Fibroblast of skin of right quadriceps (primary cell): ENCODE results near the gene SUGCT.

Source experiments
- DNase-seq: peaks from one replicate; pipeline ENCODE4 v3.0.0-alpha.2; 2013

Gene SUGCT

GRCh38 chr7:40418448-40418847, 283.6 kb downstream of the SUGCT start:
- no peak for DNase-seq

GRCh38 chr7:40418983-40419382, 284.2 kb downstream of the SUGCT start:
- peak; percentile 38 for DNase-seq

- no peak for DNase-seq
Observed at GRCh38 chr7:40419806-40420205, 285.0 kb downstream of the SUGCT start.

GRCh38 chr7:40421433-40421832, 286.6 kb downstream of the SUGCT start:
- no peak for DNase-seq

- no peak for DNase-seq
Observed at GRCh38 chr7:40425696-40426095, 290.9 kb downstream of the SUGCT start.

GRCh38 chr7:40428421-40428820, 293.6 kb downstream of the SUGCT start:
- no peak for DNase-seq

DNA sequence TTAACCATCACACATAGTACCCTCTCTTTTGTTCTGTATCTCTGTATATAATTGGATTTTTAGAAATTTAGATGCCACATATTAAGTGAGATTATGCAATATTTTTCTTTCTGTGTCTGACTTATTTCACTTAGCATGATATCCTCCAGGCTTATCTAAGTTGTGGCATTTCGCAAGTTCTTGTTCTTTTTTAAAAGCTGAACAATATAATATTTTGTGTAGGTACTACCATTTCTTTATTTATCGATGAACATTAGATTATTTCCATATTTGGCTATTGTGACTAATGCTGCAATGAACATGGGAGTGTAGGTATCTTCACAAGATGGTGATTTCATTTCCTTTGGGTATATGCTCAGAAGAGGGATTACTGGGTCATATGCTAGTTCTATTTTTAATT, 295.0 kb downstream of the SUGCT start:
- no peak for DNase-seq

GRCh38 chr7:40432046-40432445, 297.2 kb downstream of the SUGCT start:
- no peak for DNase-seq

DNA sequence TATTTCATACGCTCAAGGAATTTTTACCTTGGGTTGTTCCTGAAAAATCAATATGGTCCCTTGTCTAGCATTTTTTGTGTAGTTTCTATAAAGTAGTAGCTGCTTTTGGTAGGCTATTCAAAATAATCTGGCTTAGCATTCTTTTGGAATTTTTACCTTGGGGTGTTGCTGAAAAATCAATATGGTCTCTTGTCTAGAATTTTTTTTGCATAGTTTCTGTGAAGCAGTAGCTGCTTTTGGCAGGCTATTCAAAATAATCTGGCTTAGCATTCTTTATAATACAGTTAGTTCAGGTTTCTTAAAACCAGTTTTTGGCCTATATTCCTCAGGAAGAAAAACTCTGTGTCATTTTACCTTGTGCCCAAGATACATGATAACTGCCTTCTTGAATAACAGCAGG, 301.9 kb downstream of the SUGCT start:
- DNase-seq, result no peak

GRCh38 chr7:40437498-40437897, 302.7 kb downstream of the SUGCT start:
- peak; percentile 98 for DNase-seq

DNA sequence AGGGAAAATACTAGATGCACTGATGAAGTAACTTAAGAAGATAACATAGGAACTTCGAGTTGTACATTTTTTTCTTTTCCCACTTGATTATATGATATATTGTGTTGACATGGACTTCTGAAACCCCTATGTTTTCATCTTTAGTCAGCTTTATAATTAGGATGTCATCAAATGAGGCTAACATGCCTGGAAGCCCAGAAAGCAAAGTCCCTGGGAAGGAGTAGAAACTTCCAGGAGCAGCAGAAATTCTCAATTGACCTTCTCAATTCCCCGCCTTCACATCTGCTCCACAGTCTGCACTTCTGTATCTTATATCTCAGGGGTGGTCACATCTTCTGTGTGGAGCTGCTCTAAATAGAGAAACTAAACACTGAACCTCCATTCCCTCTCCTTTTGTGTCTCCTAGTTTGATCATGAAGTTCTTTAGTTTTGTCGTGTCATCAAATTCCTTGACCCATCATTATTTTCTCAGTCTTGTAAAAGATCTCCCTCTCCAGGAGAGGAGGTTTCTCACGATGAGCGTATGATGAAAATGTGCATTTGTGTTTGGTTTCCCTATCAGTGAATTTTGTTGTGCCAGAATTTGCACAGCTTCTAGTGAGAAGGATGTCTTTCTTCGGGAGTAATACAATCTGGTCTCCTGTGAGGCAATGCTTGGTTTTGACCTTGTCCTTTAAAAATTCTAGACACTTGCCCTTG, 303.3 kb downstream of the SUGCT start:
- no peak for DNase-seq

DNA sequence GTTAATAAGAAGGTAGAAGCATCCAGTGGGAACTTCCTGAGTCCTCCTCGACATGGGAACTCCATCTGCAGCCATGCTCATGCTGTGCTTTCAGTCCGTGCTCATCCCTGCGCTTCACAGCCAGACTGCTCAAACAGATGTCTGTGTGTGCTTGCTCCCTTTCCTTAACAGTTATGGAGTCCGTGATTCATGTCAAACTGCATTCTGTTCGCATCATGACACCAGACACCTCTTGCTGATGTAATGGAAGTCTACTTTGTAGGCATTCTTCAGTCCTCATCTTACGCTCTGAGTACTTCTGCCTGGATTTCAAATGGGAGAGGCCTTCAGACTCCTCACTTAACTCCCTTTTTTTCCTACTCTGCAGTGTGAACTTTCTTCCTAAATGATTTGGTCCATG, 304.9 kb downstream of the SUGCT start:
- DNase-seq, result peak; percentile 66

GRCh38 chr7:40447345-40447744, 312.5 kb downstream of the SUGCT start:
- no peak for DNase-seq

DNA sequence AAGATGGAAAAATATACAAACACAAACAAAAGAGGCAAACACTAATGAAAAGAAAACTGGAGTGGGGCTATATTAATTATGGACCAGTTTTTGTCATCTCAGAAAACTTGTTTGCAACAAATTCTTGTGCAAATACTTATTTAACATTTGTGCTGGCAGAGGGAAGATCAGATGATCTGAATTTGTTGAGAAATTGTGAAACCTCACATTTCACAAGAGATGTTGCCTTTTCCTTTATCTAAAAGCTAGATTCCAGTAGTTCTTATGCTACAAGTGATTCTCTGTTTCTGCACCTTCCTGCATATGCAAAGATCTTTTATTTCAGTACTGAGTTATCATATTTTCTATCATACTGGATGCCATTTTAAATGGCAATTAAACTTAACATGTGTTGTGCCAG, 320.7 kb downstream of the SUGCT start:
- no peak for DNase-seq

- no peak for DNase-seq
Observed at GRCh38 chr7:40457776-40458480, 323.1 kb downstream of the SUGCT start.

GRCh38 chr7:40463446-40463845, 328.6 kb downstream of the SUGCT start:
- no peak for DNase-seq

- peak; percentile 92 for DNase-seq
Observed at GRCh38 chr7:40468891-40469864, 334.4 kb downstream of the SUGCT start.

DNA sequence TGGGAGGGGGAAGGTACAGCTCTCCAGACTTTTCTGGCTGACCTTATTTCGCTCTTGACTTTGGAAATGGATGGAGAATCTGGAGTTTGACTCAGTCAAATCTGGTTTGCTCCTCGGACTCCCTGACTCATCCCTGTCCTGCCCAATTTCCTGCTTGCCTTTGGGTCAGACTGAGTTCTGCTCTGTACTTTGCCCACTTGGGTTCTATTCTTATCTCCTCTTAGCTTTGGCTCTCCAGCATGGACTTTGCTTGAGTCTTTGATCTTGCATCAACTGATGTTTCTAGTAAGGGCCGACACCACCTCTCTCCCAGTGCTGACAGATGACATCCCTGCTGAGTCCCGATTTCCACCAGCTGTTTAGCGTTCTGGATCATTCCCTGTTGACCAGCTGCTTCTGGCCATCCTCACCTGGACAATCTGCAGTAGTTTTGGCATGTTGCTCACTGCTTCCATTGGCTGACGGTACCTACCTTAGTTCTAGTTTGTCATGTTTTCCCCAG, 335.3 kb downstream of the SUGCT start:
- peak; percentile 60 for DNase-seq

DNA sequence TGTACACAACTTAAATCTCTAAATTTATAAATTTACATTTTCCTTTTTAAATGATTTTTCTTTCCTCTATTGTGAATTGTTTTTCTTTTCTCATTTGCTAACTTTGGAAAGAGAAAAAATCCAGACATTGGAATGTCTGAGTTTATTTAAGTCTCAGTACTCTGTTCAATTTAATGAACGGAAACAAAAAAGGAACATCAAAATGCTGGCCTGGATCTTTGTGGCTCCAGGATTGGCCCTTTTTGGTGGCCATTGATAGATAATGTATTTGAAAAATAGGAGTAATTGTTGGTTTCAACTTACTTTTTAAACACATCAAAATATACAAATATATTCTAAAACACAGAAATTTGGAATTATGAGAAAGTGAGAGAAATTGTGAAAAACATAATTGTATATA, 336.0 kb downstream of the SUGCT start:
- DNase-seq, result peak; percentile 31

DNA sequence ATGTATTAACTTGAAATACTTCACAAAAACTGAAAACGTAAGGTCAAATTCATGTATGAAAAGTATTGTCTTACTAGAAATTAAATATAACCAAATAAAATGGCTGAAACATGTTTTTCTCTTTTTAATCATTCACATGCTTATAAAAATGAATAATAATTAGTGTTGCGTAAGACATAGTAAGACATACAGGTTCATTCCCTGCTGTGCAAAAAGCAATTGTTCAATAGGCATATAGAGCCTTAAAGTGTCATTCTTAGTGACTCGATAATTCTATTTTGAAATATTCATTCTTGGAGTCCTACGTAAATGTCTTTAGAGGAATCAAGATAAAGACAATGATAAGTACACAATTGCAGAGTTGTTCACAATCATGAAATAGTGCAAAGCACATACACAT, 337.1 kb downstream of the SUGCT start:
- no peak for DNase-seq

GRCh38 chr7:40474790-40475680, 340.2 kb downstream of the SUGCT start:
- no peak for DNase-seq

DNA sequence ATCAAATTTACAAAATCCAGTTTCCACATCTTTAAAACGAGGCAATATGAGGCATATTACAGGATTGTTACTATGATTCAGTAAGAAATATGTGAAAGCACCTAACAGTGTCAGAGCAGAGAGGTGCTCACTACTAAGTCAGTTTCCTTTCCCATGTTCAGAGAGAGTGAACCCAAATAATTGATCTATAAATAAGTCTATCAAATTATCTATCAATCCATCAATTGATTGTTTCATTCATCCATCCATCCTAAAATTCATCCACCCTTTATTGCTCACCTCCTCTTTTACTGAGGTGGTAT, 340.8 kb downstream of the SUGCT start:
- DNase-seq, result no peak
